Dendritic cell treated with granulocyte-macrophage colony-stimulating factor and Interleukin-4, amounts not matched to agents 40 ng/mL and 50 ng/mL, for 4 days (primary cell): ENCODE results near the gene RPAIN.

ENCODE experiments used
- H3K27ac Mint-ChIP-seq: one replicate; pipeline ENCODE4 v1.8.0; 2022; ENCODE audit warnings: mild to moderate bottlenecking, mixed read lengths
- H3K27me3 Mint-ChIP-seq: one replicate; pipeline ENCODE4 v1.8.0; 2022; ENCODE audit warnings: mild to moderate bottlenecking, mixed read lengths
- H3K36me3 Mint-ChIP-seq: one replicate; pipeline ENCODE4 v1.8.0; 2022; ENCODE audit warnings: low read depth, mixed read lengths
- H3K4me1 Mint-ChIP-seq: one replicate; pipeline ENCODE4 v1.8.0; 2022; ENCODE audit warnings: low read depth, mixed read lengths
- H3K4me3 Mint-ChIP-seq: one replicate; pipeline ENCODE4 v1.8.0; 2022; ENCODE audit warnings: mild to moderate bottlenecking, moderate library complexity, mixed read lengths
- H3K9me3 Mint-ChIP-seq: one replicate; pipeline ENCODE4 v1.8.0; 2022; ENCODE audit warnings: mixed read lengths
- intact Hi-C: fragments of 100-400 bp; cut with micrococcal nuclease; formaldehyde crosslinking; loops from one replicate; pipeline ENCODE4 v1.15.0; 2022

Gene RPAIN

DNA sequence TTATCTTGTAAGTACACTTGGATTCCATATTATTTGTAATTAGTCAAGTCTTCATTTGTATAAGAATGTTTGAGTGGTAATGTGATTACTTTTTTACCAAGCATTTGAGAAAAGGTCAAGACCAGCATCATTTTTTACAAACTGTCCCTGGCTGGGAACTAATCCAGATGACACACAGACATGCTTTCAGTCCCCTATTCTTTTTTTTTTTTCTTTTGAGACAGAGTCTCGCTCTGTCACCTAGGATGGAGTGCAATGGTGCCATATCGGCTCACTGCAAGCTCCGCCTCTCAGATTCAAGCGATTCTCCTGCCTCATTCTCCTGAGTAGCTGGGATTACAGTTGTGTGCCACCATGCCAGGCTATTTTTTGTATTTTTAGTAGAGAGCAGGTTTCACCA lies 61.5 kb downstream of the RPAIN start:
- intact Hi-C loops, result no loop called here
- H3K4me3 Mint-ChIP-seq, result no peak overlapping the region
- H3K9me3 Mint-ChIP-seq, result no peaks in the 10 kb centered on the region
- H3K27me3 Mint-ChIP-seq, result no peaks in the 10 kb centered on the region
- H3K4me1 Mint-ChIP-seq, result peaks cover 23% of the 10 kb centered on the region
- no peak overlapping the region for H3K27ac Mint-ChIP-seq
- H3K36me3 Mint-ChIP-seq, result peaks cover 91% of the 10 kb centered on the region
